Esophagus squamous epithelium (tissue), 4 donors: Measurements from ENCODE around the gene WNT9B.

Experiments
- CTCF ChIP-seq, 6 experiments: fragments of 450-650 bp in 4 of 6; fragments of 200-600 bp in 2 of 6; sonication (generic) in 2 of 6; IDR thresholded peaks; one replicate each; pipeline ENCODE4 v1.5.1; 2016 to 2019; ENCODE audit warnings: antibody characterized with exemption in 6 of 6, mild to moderate bottlenecking in 4 of 6, moderate library complexity in 4 of 6
- POLR2A ChIP-seq, 4 donors: fragments of 450-650 bp; IDR thresholded peaks; one replicate each; pipeline ENCODE4 v1.6.1; 2017; ENCODE audit warnings: antibody characterized with exemption in 4 of 4, mild to moderate bottlenecking in 4 of 4, moderate library complexity in 3 of 4

DNA sequence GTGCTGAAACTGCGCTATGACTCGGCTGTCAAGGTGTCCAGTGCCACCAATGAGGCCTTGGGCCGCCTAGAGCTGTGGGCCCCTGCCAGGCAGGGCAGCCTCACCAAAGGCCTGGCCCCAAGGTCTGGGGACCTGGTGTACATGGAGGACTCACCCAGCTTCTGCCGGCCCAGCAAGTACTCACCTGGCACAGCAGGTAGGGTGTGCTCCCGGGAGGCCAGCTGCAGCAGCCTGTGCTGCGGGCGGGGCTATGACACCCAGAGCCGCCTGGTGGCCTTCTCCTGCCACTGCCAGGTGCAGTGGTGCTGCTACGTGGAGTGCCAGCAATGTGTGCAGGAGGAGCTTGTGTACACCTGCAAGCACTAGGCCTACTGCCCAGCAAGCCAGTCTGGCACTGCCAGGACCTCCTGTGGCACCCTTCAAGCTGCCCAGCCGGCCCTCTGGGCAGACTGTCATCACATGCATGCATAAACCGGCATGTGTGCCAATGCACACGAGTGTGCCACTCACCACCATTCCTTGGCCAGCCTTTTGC, 25.0 kb downstream of the WNT9B start:
- TF ChIP-seq CTCF (IDR thresholded peaks at IDR 0.05) (peak in 5 of 6 experiments; percentile 30 to 87 (median 67)), POLR2A (IDR thresholded peaks at IDR 0.05) (no peak)
